Measurements from ENCODE around the gene IL17D.
"Not testable (repeated sequence)": the region's sequence is repeated elsewhere in the genome, so short reads cannot be mapped to it uniquely, and the experiment has no call there.

IL17D gene

GRCh38 chr13:20667857-20668437 lies 35.6 kb upstream of the IL17D start:
- peaks cover 30% of the 10 kb centered on the region for H3K36me3 Mint-ChIP-seq (ENCODE audit: low read depth)

DNA sequence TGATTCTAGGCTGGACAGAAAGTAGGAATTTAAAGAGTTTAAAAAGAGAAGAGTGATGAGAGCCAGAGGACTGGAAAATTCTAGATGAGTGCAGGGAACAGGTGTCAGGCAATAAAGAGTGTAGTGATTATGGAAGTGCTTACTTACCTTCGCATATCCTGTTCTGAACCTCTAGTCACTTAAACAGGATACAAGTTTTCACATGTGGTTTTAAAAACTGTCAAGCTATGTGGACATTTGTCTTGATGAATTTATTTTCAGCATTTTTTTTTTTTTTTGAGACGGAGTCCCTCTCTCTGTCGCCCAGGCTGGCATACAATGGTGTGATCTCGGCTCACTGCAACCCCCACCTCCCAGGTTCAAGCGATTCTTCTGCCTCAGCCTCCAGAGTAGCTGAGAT lies 34.3 kb upstream of the IL17D start:
- Mint-ChIP-seq H3K4me1 (no peaks in the 10 kb centered on the region), H3K9me3 (no peaks in the 10 kb centered on the region), H3K4me3 (no peak overlapping the region), H3K36me3 (ENCODE audit: low read depth) (peaks cover 25% of the 10 kb centered on the region), H3K27me3 (ENCODE audit: low read depth) (no peaks in the 10 kb centered on the region), H3K27ac (no peak overlapping the region)
- TF ChIP-seq, protein P1, sequence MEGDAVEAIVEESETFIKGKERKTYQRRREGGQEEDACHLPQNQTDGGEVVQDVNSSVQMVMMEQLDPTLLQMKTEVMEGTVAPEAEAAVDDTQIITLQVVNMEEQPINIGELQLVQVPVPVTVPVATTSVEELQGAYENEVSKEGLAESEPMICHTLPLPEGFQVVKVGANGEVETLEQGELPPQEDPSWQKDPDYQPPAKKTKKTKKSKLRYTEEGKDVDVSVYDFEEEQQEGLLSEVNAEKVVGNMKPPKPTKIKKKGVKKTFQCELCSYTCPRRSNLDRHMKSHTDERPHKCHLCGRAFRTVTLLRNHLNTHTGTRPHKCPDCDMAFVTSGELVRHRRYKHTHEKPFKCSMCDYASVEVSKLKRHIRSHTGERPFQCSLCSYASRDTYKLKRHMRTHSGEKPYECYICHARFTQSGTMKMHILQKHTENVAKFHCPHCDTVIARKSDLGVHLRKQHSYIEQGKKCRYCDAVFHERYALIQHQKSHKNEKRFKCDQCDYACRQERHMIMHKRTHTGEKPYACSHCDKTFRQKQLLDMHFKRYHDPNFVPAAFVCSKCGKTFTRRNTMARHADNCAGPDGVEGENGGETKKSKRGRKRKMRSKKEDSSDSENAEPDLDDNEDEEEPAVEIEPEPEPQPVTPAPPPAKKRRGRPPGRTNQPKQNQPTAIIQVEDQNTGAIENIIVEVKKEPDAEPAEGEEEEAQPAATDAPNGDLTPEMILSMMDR (IDR thresholded peaks at IDR 0.05; ENCODE audit: unreplicated experiment in 3 of 3), result no peak

More at GRCh38 chr13:20667857-20668437, 35.6 kb upstream of the IL17D start:
- H3K27ac Mint-ChIP-seq, result no peak overlapping the region
- TF ChIP-seq, protein P1 (IDR thresholded peaks at IDR 0.05; ENCODE audit: unreplicated experiment in 3 of 3), result no peak
- H3K4me3 Mint-ChIP-seq, result no peak overlapping the region
- H3K27me3 Mint-ChIP-seq (ENCODE audit: low read depth), result no peaks in the 10 kb centered on the region
- H3K4me1 Mint-ChIP-seq, result no peaks in the 10 kb centered on the region
- no peaks in the 10 kb centered on the region for H3K9me3 Mint-ChIP-seq

DNA sequence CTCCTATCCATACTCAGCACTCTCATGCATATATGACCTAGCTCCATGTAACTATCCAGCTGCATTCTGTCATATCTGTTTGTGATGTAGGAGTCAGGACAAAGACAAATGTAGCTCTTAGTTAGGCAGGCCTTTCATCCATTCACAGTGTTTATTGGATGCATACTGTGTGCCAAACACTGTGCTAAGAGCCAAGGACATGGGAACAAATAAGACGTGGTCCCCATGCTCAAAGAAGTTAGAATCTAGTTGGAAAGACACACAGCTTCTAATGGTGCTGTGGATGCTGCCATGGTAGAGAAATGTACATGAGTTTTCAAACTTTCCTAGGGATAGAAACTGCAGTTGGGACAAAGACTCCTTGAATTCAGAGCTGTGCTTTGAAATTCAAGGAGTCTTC lies 31.7 kb upstream of the IL17D start:
- Mint-ChIP-seq H3K36me3 (ENCODE audit: low read depth) (peaks cover 30% of the 10 kb centered on the region), H3K9me3 (no peaks in the 10 kb centered on the region), H3K27ac (no peak overlapping the region), H3K4me1 (peaks cover 7% of the 10 kb centered on the region), H3K27me3 (ENCODE audit: low read depth) (no peaks in the 10 kb centered on the region), H3K4me3 (no peak overlapping the region)
- TF ChIP-seq, protein P1 (IDR thresholded peaks at IDR 0.05; ENCODE audit: unreplicated experiment in 3 of 3), result no peak

GRCh38 chr13:20672772-20673171 lies 30.7 kb upstream of the IL17D start:
- Mint-ChIP-seq H3K4me3 (no peak overlapping the region), H3K27ac (no peak overlapping the region), H3K27me3 (ENCODE audit: low read depth) (no peaks in the 10 kb centered on the region), H3K4me1 (peaks cover 7% of the 10 kb centered on the region), H3K36me3 (ENCODE audit: low read depth) (peaks cover 35% of the 10 kb centered on the region), H3K9me3 (no peaks in the 10 kb centered on the region)
- TF ChIP-seq, protein P1 (IDR thresholded peaks at IDR 0.05; ENCODE audit: unreplicated experiment in 3 of 3), result no peak

DNA sequence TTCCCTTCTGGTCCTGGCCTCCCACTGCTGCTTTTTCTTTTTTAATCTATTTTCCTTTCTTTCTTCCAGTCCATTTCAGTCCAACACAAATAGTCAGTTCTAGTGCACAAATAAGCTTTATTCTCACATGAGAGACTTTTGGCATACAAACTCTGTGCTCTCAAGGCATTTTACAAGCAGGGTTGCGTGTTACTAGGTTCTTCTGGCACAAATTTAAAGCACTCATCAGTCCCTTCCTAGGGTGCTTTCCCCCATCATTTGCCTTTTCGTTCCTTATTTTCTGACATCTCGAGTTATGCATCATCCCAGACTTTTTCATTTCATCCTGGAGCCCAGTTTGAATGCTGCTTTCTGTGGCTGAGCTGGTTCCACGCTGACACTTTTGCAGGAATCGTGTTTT lies 29.8 kb upstream of the IL17D start:
- Mint-ChIP-seq H3K4me3 (no peak overlapping the region), H3K4me1 (peaks cover 7% of the 10 kb centered on the region), H3K27me3 (ENCODE audit: low read depth) (no peaks in the 10 kb centered on the region), H3K36me3 (ENCODE audit: low read depth) (peaks cover 35% of the 10 kb centered on the region), H3K9me3 (no peaks in the 10 kb centered on the region), H3K27ac (peak overlapping the region in 1 of 3 experiments; percentile 23)
- TF ChIP-seq, protein P1 (IDR thresholded peaks at IDR 0.05; ENCODE audit: unreplicated experiment in 3 of 3), result no peak

DNA sequence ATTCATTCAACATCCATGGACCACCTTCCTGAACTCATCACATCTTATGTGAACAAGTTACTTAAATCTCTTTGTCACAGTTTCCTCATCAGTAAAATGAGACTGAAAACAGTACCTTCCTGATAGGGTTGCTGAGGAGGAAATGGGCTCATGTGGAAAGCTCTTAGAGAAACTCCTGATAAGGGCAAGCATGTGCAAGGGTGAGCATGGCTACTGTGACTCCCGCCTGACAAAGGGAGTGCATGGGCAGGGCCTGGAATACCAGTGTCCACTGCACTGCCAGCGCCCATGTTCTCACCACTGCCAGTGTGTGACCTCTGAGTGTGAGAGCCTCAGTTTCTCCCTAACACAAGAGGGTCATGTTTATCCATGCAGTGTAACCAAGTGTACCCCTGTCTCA lies 27.3 kb upstream of the IL17D start:
- H3K4me1 Mint-ChIP-seq, result peaks cover 7% of the 10 kb centered on the region
- TF ChIP-seq, protein P1 (IDR thresholded peaks at IDR 0.05; ENCODE audit: unreplicated experiment in 3 of 3), result no peak

DNA sequence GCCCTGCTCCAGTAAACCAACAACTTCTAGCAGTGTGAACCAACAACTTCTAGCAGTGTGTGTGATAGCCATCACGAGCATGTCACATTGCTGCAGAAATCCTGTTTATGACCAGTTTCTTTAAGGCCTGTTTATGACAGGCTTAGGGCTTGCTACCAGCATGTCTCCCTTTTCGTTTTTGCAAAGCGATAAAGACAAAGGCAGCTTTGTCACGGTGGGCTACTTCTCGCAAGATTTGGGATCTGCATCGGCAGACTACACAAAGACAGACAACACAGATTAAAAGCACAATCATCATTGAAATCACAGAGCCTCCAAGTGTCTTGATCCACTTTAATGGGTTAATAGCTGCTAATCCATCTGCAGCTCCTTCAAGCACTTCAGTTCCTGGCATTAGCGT lies 24.9 kb upstream of the IL17D start:
- not testable (repeated sequence) for H3K4me3 Mint-ChIP-seq; H3K27me3 Mint-ChIP-seq (ENCODE audit: low read depth); H3K4me1 Mint-ChIP-seq; H3K9me3 Mint-ChIP-seq; H3K27ac Mint-ChIP-seq
- H3K36me3 Mint-ChIP-seq (ENCODE audit: low read depth), result peaks cover 39% of the 10 kb centered on the region

More for the DNA sequence above, 27.3 kb upstream of the IL17D start:
- no peak overlapping the region for H3K4me3 Mint-ChIP-seq
- H3K27ac Mint-ChIP-seq, result no peak overlapping the region
- no peaks in the 10 kb centered on the region for H3K27me3 Mint-ChIP-seq (ENCODE audit: low read depth)
- no peaks in the 10 kb centered on the region for H3K9me3 Mint-ChIP-seq
- peaks cover 45% of the 10 kb centered on the region for H3K36me3 Mint-ChIP-seq (ENCODE audit: low read depth)
